H1 (cell line): ENCODE results near the gene PCID2. TPM values are rescaled to one million over a fixed set of nuclear protein-coding genes. Genes with fewer than 3 reads are reported as not detected.

Source experiments
- EZH2 ChIP-seq: fragments of 200-600 bp; sonication (generic); IDR thresholded peaks from 2 replicates; pipeline ENCODE4 v1.7.1; 2012; ENCODE audit warnings: low read depth, mild to moderate bottlenecking, moderate library complexity, low read length, inconsistent platforms; ENCODE audit not compliant: severe bottlenecking
- GABPA ChIP-seq: IDR thresholded peaks from 2 replicates; pipeline ENCODE4 v1.6.1; 2011; ENCODE audit warnings: mild to moderate bottlenecking, low read length, moderate library complexity, borderline replicate concordance; ENCODE audit not compliant: insufficient read depth
- POLR2AphosphoS5 ChIP-seq: IDR thresholded peaks from 2 replicates; pipeline ENCODE4 v1.6.1; 2011; ENCODE audit warnings: low read depth, low read length
- RAD21 ChIP-seq, 2 experiments: IDR thresholded peaks in 1 of 2; conservative IDR thresholded peaks in 1 of 2; 2 replicates each; pipeline ENCODE4 v1.6.1; 2011; ENCODE audit warnings: low read depth in 2 of 2, low read length in 2 of 2, improper control_type of control experiment in 1 of 2, inconsistent platforms in 1 of 2, mild to moderate bottlenecking in 1 of 2, moderate library complexity in 1 of 2
- SIN3A ChIP-seq, 2 experiments: IDR thresholded peaks in 1 of 2; conservative IDR thresholded peaks in 1 of 2; 2 replicates each; pipeline ENCODE4 v1.6.1; 2011 to 2012; ENCODE audit warnings: low read length in 2 of 2, improper control_type of control experiment in 1 of 2, low read depth in 1 of 2, mild to moderate bottlenecking in 1 of 2
- polyA plus RNA-seq, 7 experiments: library from polyadenylated mRNA; depleted of rRNA in 3 of 7; stranded (reverse) in 5 of 7; unstranded in 2 of 7; fragments of >200 nt in 5 of 7; fragments of 200-250 nt in 2 of 7; gene quantifications; 1 replicate in 5 of 7; 2 replicates in 1 of 7; 4 replicates in 1 of 7; pipeline versions ENCODE4 v1.2.1 to v1.2.3, GENCODE V29; 2011 to 2013; ENCODE audit warnings: missing spikeins in 2 of 7, mixed read lengths in 2 of 7
- total RNA-seq: library from RNA; stranded (reverse); fragmentation: NEBNext Ultra II Directional; extraction: Animal tissue kit (Norgen Biotek cat#: 25700); gene quantifications from 2 replicates; pipeline ENCODE4 v1.2.1, GENCODE V29; 2021
- TF ChIP-seq, protein P1 (sequence below): IDR thresholded peaks from 2 replicates; pipeline ENCODE4 v1.6.1; 2011; ENCODE audit warnings: low read length, improper control_type of control experiment

PCID2 gene
- total and polyA plus RNA-seq, 2 of the 8 experiments (the other 6 are each of a cell fraction or from before 2014, with no cell fraction given): 72.4 to 72.8 TPM

GRCh38 chr13:113139577-113139976 is 68.9 kb downstream of the PCID2 start (continued):
- TF ChIP-seq GABPA (no peak), RAD21 (IDR thresholded peaks at IDR 0.05 in 1 of 2, conservative IDR thresholded peaks at IDR 0.05 in 1 of 2; ENCODE audit: low read depth in 2 of 2, low read length in 2 of 2) (no peak), EZH2 (no peak), SIN3A (conservative IDR thresholded peaks at IDR 0.05 in 1 of 2, IDR thresholded peaks at IDR 0.05 in 1 of 2; ENCODE audit: low read depth in 1 of 2, low read length in 2 of 2) (no peak), POLR2AphosphoS5 (no peak)
- TF ChIP-seq, protein P1, sequence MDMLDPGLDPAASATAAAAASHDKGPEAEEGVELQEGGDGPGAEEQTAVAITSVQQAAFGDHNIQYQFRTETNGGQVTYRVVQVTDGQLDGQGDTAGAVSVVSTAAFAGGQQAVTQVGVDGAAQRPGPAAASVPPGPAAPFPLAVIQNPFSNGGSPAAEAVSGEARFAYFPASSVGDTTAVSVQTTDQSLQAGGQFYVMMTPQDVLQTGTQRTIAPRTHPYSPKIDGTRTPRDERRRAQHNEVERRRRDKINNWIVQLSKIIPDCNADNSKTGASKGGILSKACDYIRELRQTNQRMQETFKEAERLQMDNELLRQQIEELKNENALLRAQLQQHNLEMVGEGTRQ: no peak
